PC-9 (cell line): ENCODE data around the gene CDADC1. TPM values are rescaled to one million over a fixed set of nuclear protein-coding genes. Genes with fewer than 3 reads are reported as not detected.

Experiments used
- BruUV-seq: library from RNA; stranded (reverse); fragments of 400-500 nt; replicated peaks from 2 replicates; lab custom pipeline; 2021; lab: Mats Ljungman, UMichigan
- CTCF ChIA-PET: fragments of 300-600 bp; sonication (Branson Sonifier 250); formaldehyde crosslinking; loops from one replicate; lab custom pipeline; 2022; ENCODE audit warnings: antibody characterized with exemption; lab: Charles Lee
- POLR2A ChIA-PET: fragments of 300-600 bp; sonication (Branson Sonifier 250); formaldehyde crosslinking; loops from one replicate; lab custom pipeline; 2022; ENCODE audit warnings: antibody characterized with exemption; ENCODE audit not compliant: unreplicated experiment; lab: Charles Lee
- DNase-seq, 2 experiments: peaks; one replicate each; pipeline versions ENCODE4 v3.0.0 to v3.0.0-alpha.2; 2015 to 2022; ENCODE audit warnings: mixed read lengths in 1 of 2
- H2AFZ ChIP-seq: fragments of 200-600 bp; sonication (generic); 2 replicates; pipeline ENCODE4 v1.8.1; 2017; ENCODE audit warnings: antibody characterized with exemption
- H3F3A ChIP-seq: fragments of 200-600 bp; sonication (generic); 2 replicates; pipeline ENCODE4 v1.8.1; 2017; ENCODE audit warnings: antibody characterized with exemption, mild to moderate bottlenecking, low read depth; ENCODE audit not compliant: insufficient read depth
- H3K27ac ChIP-seq: fragments of 200-600 bp; sonication (generic); 2 replicates; pipeline ENCODE4 v1.6.1; 2016; ENCODE audit warnings: mixed run types
- H3K27me3 ChIP-seq: fragments of 200-600 bp; sonication (generic); 2 replicates; pipeline ENCODE4 v1.6.1; 2016; ENCODE audit warnings: low read depth, mixed run types; ENCODE audit not compliant: insufficient read depth
- H3K36me3 ChIP-seq: fragments of 200-600 bp; sonication (generic); 2 replicates; pipeline ENCODE4 v1.6.1; 2016; ENCODE audit warnings: low read depth, mixed run types
- H3K4me1 ChIP-seq: fragments of 200-600 bp; sonication (generic); replicated peaks from 2 replicates; pipeline ENCODE4 v1.6.1; 2016; ENCODE audit warnings: mixed run types; ENCODE audit not compliant: insufficient read depth
- H3K4me2 ChIP-seq: fragments of 200-600 bp; sonication (generic); 2 replicates; pipeline ENCODE4 v1.6.1; 2017; ENCODE audit warnings: mixed run types
- H3K4me3 ChIP-seq: fragments of 200-600 bp; sonication (generic); 2 replicates; pipeline ENCODE4 v1.6.1; 2016; ENCODE audit warnings: mixed run types
- H3K79me2 ChIP-seq: fragments of 200-600 bp; sonication (generic); 2 replicates; pipeline ENCODE4 v1.6.1; 2017; ENCODE audit warnings: low read depth, mixed run types
- H3K9me2 ChIP-seq: fragments of 200-600 bp; sonication (generic); 2 replicates; pipeline ENCODE4 v1.8.1; 2017; ENCODE audit warnings: mild to moderate bottlenecking; ENCODE audit not compliant: insufficient read depth
- H3K9me3 ChIP-seq: fragments of 200-600 bp; sonication (generic); 2 replicates; pipeline ENCODE4 v1.8.1; 2016; ENCODE audit warnings: low read depth; ENCODE audit not compliant: insufficient read depth
- H4K20me1 ChIP-seq: fragments of 200-600 bp; sonication (generic); 2 replicates; pipeline ENCODE4 v1.8.1; 2017; ENCODE audit not compliant: insufficient read depth
- CTCF ChIP-seq: fragments of 200-600 bp; sonication (generic); conservative IDR thresholded peaks from 2 replicates; pipeline ENCODE4 v1.6.1; 2017; ENCODE audit warnings: mixed run types, antibody characterized with exemption, mild to moderate bottlenecking, moderate library complexity
- EZH2 ChIP-seq: fragments of 200-600 bp; sonication (generic); IDR thresholded peaks from 2 replicates; pipeline ENCODE4 v1.8.0; 2017; ENCODE audit warnings: antibody characterized with exemption, low read depth
- intact Hi-C: fragments of 100-400 bp; cut with micrococcal nuclease; formaldehyde crosslinking; loops from one replicate; pipeline ENCODE4 v1.10.0; 2022; ENCODE audit not compliant: unreplicated experiment
- total RNA-seq: library from RNA; stranded (reverse); gene quantifications from 2 replicates; pipeline ENCODE4 v1.2.3, GENCODE V29; 2021

CDADC1 gene
- total RNA-seq, 1 experiment from 2014 or later = 12.4 TPM

- POLR2A ChIA-PET = no interaction called here
- Histone ChIP-seq H3K9me3 (no peaks in the 10 kb centered on the region), H3K79me2 (no peaks in the 10 kb centered on the region), H3K4me3 (no peak within 1 kb of the TSS), H3K36me3 (no peaks in the 10 kb centered on the region), H3K4me1 (no peaks in the 10 kb centered on the region), H4K20me1 (no peaks in the 10 kb centered on the region), H3K27me3 (peaks cover 38% of the 10 kb centered on the region), H3K27ac (no peak within 1 kb of the TSS), H3K4me2 (no peak within 1 kb of the TSS), H3F3A (no peaks in the 10 kb centered on the region), H3K9me2 (no peaks in the 10 kb centered on the region), H2AFZ (no peak within 1 kb of the TSS)
- CTCF ChIA-PET = no interaction called here
- intact Hi-C loops = no loop called here
- BruUV-seq = no TSS peak
- no peak for DNase-seq
- no peak for TF ChIP-seq CTCF
- no peak for TF ChIP-seq EZH2
Measured at GRCh38 chr13:49220036-49220855, 27.5 kb upstream of the CDADC1 start, which contains the start of gene MLNR. MLNR (plus strand) TSS chr13:49220338; CDS start chr13:49220338, 0 bp downstream.

GRCh38 chr13:49220856-49221589 is 26.7 kb upstream of the CDADC1 start:
- Histone ChIP-seq H3K27me3 (peaks cover 41% of the 10 kb centered on the region), H3K27ac (no peak overlapping the region), H4K20me1 (no peaks in the 10 kb centered on the region), H3K9me3 (no peaks in the 10 kb centered on the region), H3K9me2 (no peaks in the 10 kb centered on the region), H2AFZ (no peak overlapping the region), H3K4me1 (no peaks in the 10 kb centered on the region), H3K79me2 (no peaks in the 10 kb centered on the region), H3K4me3 (no peak overlapping the region), H3K36me3 (no peaks in the 10 kb centered on the region), H3K4me2 (no peak overlapping the region), H3F3A (no peaks in the 10 kb centered on the region)
- ChIA-PET CTCF (no interaction called here), POLR2A (no interaction called here)
- DNase-seq = no peak
- BruUV-seq = no TSS peak
- intact Hi-C loops = no loop called here
- no peak for TF ChIP-seq EZH2
- TF ChIP-seq CTCF = no peak

- no peaks in the 10 kb centered on the region for H3K9me2 ChIP-seq
- no peaks in the 10 kb centered on the region for H3K4me1 ChIP-seq
- intact Hi-C loops = no loop called here
- peaks cover 41% of the 10 kb centered on the region for H3K27me3 ChIP-seq
- ChIA-PET CTCF (no interaction called here), POLR2A (no interaction called here)
- no peaks in the 10 kb centered on the region for H3F3A ChIP-seq
- H4K20me1 ChIP-seq = no peaks in the 10 kb centered on the region
- no peaks in the 10 kb centered on the region for H3K79me2 ChIP-seq
- no peaks in the 10 kb centered on the region for H3K9me3 ChIP-seq
- no TSS peak for BruUV-seq
- DNase-seq = no peak
- no peak overlapping the region for H3K27ac ChIP-seq
- H3K4me2 ChIP-seq = no peak overlapping the region
- TF ChIP-seq EZH2 (no peak), CTCF (no peak)
- H2AFZ ChIP-seq = no peak overlapping the region
- no peaks in the 10 kb centered on the region for H3K36me3 ChIP-seq
- no peak overlapping the region for H3K4me3 ChIP-seq
Measured at GRCh38 chr13:49221590-49221965, 26.1 kb upstream of the CDADC1 start.
